ENCODE measurements around the gene FLVCR2. TPM values are rescaled to one million over a fixed set of nuclear protein-coding genes. Genes with fewer than 3 reads are reported as not detected.

The FLVCR2 gene
- total RNA-seq, 2 donors from 2014 or later = under 0.01 to 1.3 TPM

DNA sequence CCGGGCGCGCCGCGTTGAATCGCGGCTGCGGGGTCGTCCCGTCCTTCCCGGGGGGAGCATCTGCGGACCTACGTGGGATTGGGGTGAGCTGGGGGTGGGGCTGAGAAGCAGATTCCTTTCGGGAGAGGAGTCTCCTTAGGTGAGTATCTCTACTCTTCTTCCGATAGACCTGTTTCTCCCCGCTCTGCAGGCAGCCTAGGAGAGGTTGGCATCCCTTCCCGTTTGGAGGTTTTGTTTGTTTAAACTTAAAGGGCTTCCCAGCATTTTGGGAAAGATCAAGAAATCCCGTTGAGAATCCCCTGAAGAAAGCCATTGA, 83.0 kb downstream of the FLVCR2 start:
- DNase-seq (no peak), ATAC-seq (peak; percentile 1)
- intact Hi-C loops (cut with DNase I) = no loop called here
- Histone ChIP-seq H3K27me3 (no peaks in the 10 kb centered on the region), H3K4me1 (peaks cover 23% of the 10 kb centered on the region), H3K4me3 (peak overlapping the region; percentile 83 to 88), H3K36me3 (replicated peaks in 1 of 2; ENCODE audit: insufficient read depth in 1 of 2, low read depth in 2 of 2) (no peaks in the 10 kb centered on the region), H3K9me3 (no peaks in the 10 kb centered on the region), H3K27ac (peak overlapping the region; percentile 74 to 92 (median 82))
- WGBS, 2 donors = 0% methylated on average over 8 to 18 of the region's 18 CpGs
- TF ChIP-seq POLR2A (IDR thresholded peaks at IDR 0.05) = peak in 1 of 3 donors; percentile 2
- TF ChIP-seq, protein P1, sequence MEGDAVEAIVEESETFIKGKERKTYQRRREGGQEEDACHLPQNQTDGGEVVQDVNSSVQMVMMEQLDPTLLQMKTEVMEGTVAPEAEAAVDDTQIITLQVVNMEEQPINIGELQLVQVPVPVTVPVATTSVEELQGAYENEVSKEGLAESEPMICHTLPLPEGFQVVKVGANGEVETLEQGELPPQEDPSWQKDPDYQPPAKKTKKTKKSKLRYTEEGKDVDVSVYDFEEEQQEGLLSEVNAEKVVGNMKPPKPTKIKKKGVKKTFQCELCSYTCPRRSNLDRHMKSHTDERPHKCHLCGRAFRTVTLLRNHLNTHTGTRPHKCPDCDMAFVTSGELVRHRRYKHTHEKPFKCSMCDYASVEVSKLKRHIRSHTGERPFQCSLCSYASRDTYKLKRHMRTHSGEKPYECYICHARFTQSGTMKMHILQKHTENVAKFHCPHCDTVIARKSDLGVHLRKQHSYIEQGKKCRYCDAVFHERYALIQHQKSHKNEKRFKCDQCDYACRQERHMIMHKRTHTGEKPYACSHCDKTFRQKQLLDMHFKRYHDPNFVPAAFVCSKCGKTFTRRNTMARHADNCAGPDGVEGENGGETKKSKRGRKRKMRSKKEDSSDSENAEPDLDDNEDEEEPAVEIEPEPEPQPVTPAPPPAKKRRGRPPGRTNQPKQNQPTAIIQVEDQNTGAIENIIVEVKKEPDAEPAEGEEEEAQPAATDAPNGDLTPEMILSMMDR (IDR thresholded peaks at IDR 0.05) = no peak

DNA sequence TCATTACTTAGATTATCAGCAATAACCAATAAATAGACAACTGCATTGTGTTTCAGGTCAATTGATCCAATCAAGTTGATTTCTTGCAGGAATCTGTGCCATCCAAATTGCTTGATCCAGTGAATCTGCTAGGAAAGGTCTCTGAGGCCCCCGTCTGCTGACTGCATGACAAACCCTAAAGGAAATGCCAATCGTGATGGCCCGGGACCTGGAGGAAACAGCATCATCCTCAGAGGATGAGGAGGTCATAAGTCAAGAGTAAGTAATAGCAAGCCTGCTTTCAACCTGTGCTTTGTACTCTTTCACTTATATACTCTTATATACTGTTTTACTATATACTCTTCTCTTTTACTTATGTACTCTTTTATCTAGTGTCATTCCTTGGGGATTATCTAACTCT, 84.5 kb downstream of the FLVCR2 start:
- no peak for ATAC-seq
- Histone ChIP-seq H3K9me3 (no peaks in the 10 kb centered on the region), H3K4me1 (peaks cover 23% of the 10 kb centered on the region), H3K27me3 (no peaks in the 10 kb centered on the region), H3K36me3 (replicated peaks in 1 of 2; ENCODE audit: insufficient read depth in 1 of 2, low read depth in 2 of 2) (no peaks in the 10 kb centered on the region), H3K4me3 (no peak overlapping the region), H3K27ac (no peak overlapping the region)
- WGBS, 2 donors = 64 to 72% methylated on average over 3 of the region's 3 CpGs
- intact Hi-C loops (cut with DNase I) = no loop called here
- TF ChIP-seq, protein P1 (IDR thresholded peaks at IDR 0.05) = no peak
- no peak for TF ChIP-seq POLR2A (IDR thresholded peaks at IDR 0.05)
- DNase-seq = no peak

DNA sequence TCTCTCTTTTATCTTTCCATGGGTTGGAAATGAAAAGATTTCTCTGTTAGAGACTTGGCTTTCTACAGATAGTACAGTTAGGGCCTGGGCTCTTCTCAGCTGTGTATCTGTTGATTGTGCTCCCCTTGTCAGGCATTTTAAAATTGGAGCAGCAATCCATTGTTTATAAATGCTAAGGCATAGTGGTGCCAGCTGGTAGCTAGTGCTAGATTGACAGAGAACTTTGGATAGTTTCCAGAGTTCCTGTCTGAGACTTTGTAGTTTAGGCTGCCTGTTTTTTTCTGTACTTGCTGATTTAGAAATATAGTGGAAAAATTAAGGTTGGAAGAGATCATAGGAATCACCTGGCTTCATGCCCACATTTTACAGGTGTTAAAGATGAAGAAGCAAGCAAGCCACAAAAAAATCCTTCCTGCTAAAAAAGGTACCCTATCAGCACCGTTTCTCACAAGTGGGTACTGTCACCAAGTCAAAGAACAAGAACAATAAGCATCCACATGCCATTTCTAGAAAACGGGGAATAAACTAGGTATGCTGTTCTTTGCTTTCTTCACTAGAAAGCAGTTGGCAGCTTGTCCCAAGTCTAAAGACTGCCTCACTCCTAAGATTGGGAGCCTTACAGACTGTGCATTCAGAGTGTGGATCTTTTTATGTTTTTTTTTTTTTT, 88.8 kb downstream of the FLVCR2 start:
- intact Hi-C loops (cut with DNase I) = no loop called here
- Histone ChIP-seq H3K27ac (no peak overlapping the region), H3K4me1 (peaks cover 3% of the 10 kb centered on the region), H3K9me3 (no peaks in the 10 kb centered on the region), H3K36me3 (replicated peaks in 1 of 2; ENCODE audit: insufficient read depth in 1 of 2, low read depth in 2 of 2) (peaks cover 0 to 2% of the 10 kb centered on the region in 2 donors), H3K4me3 (no peak overlapping the region), H3K27me3 (no peaks in the 10 kb centered on the region)
- DNase-seq (no peak), ATAC-seq (no peak)
- TF ChIP-seq POLR2A (IDR thresholded peaks at IDR 0.05) = no peak
- TF ChIP-seq, protein P1 (IDR thresholded peaks at IDR 0.05) = no peak
- 84 to 90% methylated on average over 2 of the region's 2 CpGs for WGBS, 2 donors

DNA sequence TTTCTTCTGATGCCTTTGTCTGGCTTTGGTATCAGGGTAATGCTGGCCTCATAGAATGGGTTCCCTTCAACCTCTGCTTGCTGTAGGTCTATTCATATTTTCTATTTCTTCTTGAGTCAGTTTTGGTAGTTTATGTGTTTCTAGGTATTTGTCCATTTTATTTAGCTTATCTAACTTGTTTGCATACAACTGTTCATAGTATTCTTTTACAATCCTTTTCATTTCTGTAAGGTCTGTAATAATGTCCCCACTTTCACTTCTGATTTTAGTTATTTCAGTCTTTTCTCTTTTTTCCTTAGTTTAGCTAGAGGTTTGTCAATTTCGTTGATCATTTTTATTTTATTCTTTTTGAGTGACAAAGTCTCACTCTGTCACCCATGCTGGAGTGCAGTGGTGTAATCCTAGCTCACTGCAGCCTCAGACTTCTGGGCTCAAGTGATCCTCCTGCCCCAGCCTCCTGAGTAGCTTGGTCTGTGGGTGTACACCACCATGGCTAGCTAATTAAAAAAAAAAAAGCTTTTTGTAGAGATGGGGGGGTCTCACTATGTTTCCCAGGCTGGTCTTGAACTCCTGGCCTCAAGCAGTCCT, 94.3 kb downstream of the FLVCR2 start:
- no peak overlapping the region for H3K27ac ChIP-seq
- peaks cover 0 to 2% of the 10 kb centered on the region in 2 donors for H3K36me3 ChIP-seq (replicated peaks in 1 of 2; ENCODE audit: insufficient read depth in 1 of 2, low read depth in 2 of 2)
- no peaks in the 10 kb centered on the region for H3K4me1 ChIP-seq
- no peaks in the 10 kb centered on the region for H3K9me3 ChIP-seq
- no peak overlapping the region for H3K4me3 ChIP-seq
- ATAC-seq = no peak
- TF ChIP-seq POLR2A (IDR thresholded peaks at IDR 0.05) = no peak
- TF ChIP-seq, protein P1 (IDR thresholded peaks at IDR 0.05) = no peak
- 93% methylated on average over 1 of the region's 1 CpG for WGBS, 2 donors
- H3K27me3 ChIP-seq = no peaks in the 10 kb centered on the region
- intact Hi-C loops (cut with DNase I) = no loop called here
- DNase-seq = no peak

Data from body of pancreas (tissue), 4 donors.